Uterine smooth muscle cell (primary cell): ENCODE results near the gene RHOXF2B. TPM values are rescaled to one million over a fixed set of nuclear protein-coding genes. Genes with fewer than 3 reads are reported as not detected.

Source experiments
- total RNA-seq: library from RNA; depleted of rRNA; stranded (reverse); fragments of >200 nt; gene quantifications from 2 replicates; pipeline ENCODE4 v1.2.3, GENCODE V29; 2014

The RHOXF2B gene
- total RNA-seq = not detected in 2 replicates

DNA sequence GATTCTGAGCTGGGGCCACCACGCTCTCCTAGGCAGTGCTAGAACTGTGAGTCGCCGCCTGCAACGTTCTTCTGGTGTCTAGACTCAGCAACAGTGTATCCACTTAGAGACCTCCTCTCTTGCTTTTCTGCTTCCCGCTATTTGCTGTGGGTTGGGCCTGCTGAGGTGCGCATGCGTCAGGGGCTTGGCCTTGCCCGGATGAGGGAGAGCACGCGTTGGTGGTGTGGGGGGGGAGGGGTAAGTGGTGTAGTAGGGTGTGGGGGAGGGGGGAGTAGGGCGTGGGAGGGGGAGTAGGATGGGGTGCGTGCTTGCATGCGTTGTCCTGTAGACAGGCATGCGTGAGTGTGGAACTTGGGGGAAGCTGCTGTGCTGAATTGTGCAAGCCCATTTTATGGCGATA lies at the start of gene RHOXF2B:
TSS of gene RHOXF2B (minus strand) at position 101 of the 400 bp plus-strand sequence. CDS start 138 bp downstream, outside the sequence.

GRCh38 chrX:120115438-120115963 lies 38.0 kb upstream of the RHOXF2B start, which contains the start of gene RHOXF1:
Gene RHOXF1 (minus strand): TSS chrX:120115913. CDS start chrX:120115862, 51 bp downstream.

Other genes with a start within 250 kb of the RHOXF2B start
- gene UPF3B, start 224.7 kb downstream of the RHOXF2B start, total RNA-seq = 2.1 TPM in 2 replicates
- 16.7 and 21.5 TPM in 2 replicates for gene RNF113A, start 206.0 kb downstream of the RHOXF2B start, total RNA-seq
- 40.5 and 66.1 TPM in 2 replicates for gene NDUFA1, start 205.9 kb downstream of the RHOXF2B start, total RNA-seq
- not detected in 2 replicates for gene AKAP14, start 181.8 kb downstream of the RHOXF2B start, total RNA-seq
- 4.1 and 4.5 TPM in 2 replicates for gene NKAP, start 133.9 kb downstream of the RHOXF2B start, total RNA-seq
- not detected in 2 replicates for gene RHOXF1, start 38.2 kb upstream of the RHOXF2B start, total RNA-seq
- gene RHOXF2, start 80.9 kb upstream of the RHOXF2B start, total RNA-seq = not detected in 2 replicates
- gene ZBTB33, start 173.1 kb upstream of the RHOXF2B start, total RNA-seq = 10.5 and 12.2 TPM in 2 replicates
- gene TMEM255A, start 233.8 kb upstream of the RHOXF2B start, total RNA-seq = not detected in 2 replicates